ENCODE data around the gene RPS10. TPM values are rescaled to one million over a fixed set of nuclear protein-coding genes. Genes with fewer than 3 reads are reported as not detected.

Gene RPS10
- total and polyA plus RNA-seq, 2 of the 8 experiments (the other 6 are each of a cell fraction or from before 2014, with no cell fraction given), result 2,408 to 11,142 TPM

GRCh38 chr6:34384321-34385153 lies 41.3 kb downstream of the RPS10 start:
- Histone ChIP-seq H4K91ac (replicated peaks; ENCODE audit: insufficient read length, low read length) (no peak overlapping the region), H3K18ac (ENCODE audit: extremely low read depth, low read length) (no peak overlapping the region), H3K4me3 (ENCODE audit: extremely low read depth in 1 of 4, insufficient read depth in 2 of 4, low read depth in 3 of 4, low read length in 4 of 4) (no peak overlapping the region), H3K9me3 (ENCODE audit: insufficient read depth in 2 of 2, low read depth in 1 of 2, low read length in 1 of 2) (no peaks in the 10 kb centered on the region), H3K23me2 (ENCODE audit: low read depth, low read length) (no peaks in the 10 kb centered on the region; the same call in 1 of the 2 replicates), H2AFZ (ENCODE audit: low read length) (no peak overlapping the region), H2BK12ac (ENCODE audit: low read depth, low read length) (no peak overlapping the region), H3K4ac (replicated peaks; ENCODE audit: insufficient read length, low read depth, low read length) (no peak overlapping the region), H4K8ac (ENCODE audit: extremely low read depth, insufficient read depth, low read length) (no peak overlapping the region), H3K56ac (replicated peaks; ENCODE audit: insufficient read length, low read depth, low read length) (no peak overlapping the region), H2AK5ac (ENCODE audit: low read depth, low read length) (no peak overlapping the region), H2BK5ac (ENCODE audit: low read depth, low read length) (no peak overlapping the region), H3K4me2 (ENCODE audit: insufficient read depth in 1 of 2, low read depth in 2 of 2, low read length in 2 of 2) (peak overlapping the region; percentile 36 to 49; a peak in 3 of 4 replicates), H3K4me1 (replicated peaks in 1 of 4; ENCODE audit: control insufficient read depth in 3 of 4, insufficient read depth in 4 of 4, low read length in 3 of 4) (peaks cover 0 to 15% (median 8%) of the 10 kb centered on the region in 4 experiments; a peak in 4 of 7 replicates), H4K20me1 (replicated peaks in 1 of 2; ENCODE audit: control insufficient read depth in 1 of 2, insufficient read depth in 2 of 2, low read length in 2 of 2) (peaks cover 0 to 7% of the 10 kb centered on the region in 2 experiments), H3K36me3 (ENCODE audit: control insufficient read depth in 2 of 4, insufficient read depth in 4 of 4, low read length in 3 of 4) (no peaks in the 10 kb centered on the region), H2BK120ac (replicated peaks; ENCODE audit: low read depth, low read length) (no peak overlapping the region), H3K23ac (ENCODE audit: insufficient read length) (no peak overlapping the region), H3K27me3 (replicated peaks in 1 of 4; ENCODE audit: control insufficient read depth in 3 of 4, extremely low read depth in 1 of 4, insufficient read depth in 3 of 4, low read length in 3 of 4) (no peaks in the 10 kb centered on the region), H3K14ac (ENCODE audit: insufficient read length) (no peak overlapping the region), H2BK15ac (ENCODE audit: low read length) (no peak overlapping the region), H3K79me1 (ENCODE audit: low read depth, low read length) (peaks cover 7% of the 10 kb centered on the region; the same call in 1 of the 2 replicates), H3K79me2 (ENCODE audit: control insufficient read depth in 1 of 2, insufficient read depth in 2 of 2, low read length in 2 of 2) (peaks cover 12 to 95% of the 10 kb centered on the region in 2 experiments), H3K27ac (ENCODE audit: low read depth, low read length) (no peak overlapping the region), H2BK20ac (ENCODE audit: low read length) (no peak overlapping the region), H4K5ac (ENCODE audit: insufficient read length, low read depth, low read length) (no peak overlapping the region), H3K9ac (replicated peaks in 1 of 4; ENCODE audit: extremely low read depth in 1 of 4, low read depth in 3 of 4, low read length in 3 of 4) (no peak overlapping the region)
- DNase-seq (ENCODE audit: low read depth in 1 of 2, low spot score in 2 of 2) (no peak), FAIRE-seq (no peak)
- CTCF ChIA-PET (ENCODE audit: partially characterized antibody), result interaction anchor here (0.6 to 1.6 kb wide), 4 partner anchors 24 to 143 kb away, joined by 3 to 6 read pairs (median 3); no protein-coding TSS in a partner anchor
- POLR2A ChIA-PET (ENCODE audit: partially characterized antibody), result interaction anchor here (0.8 to 2.2 kb wide), 6 partner anchors 25 to 188 kb away, joined by 3 to 9 read pairs (median 4); no protein-coding TSS in a partner anchor
- 83% methylated on average over 5 of the region's 5 CpGs; no CpG with 5 or more reads in 1 of the 2 experiments for WGBS, 2 experiments (ENCODE audit: extremely low coverage in 1 of 2, insufficient coverage in 1 of 2, insufficient read length in 1 of 2, insufficient replicate concordance in 2 of 2, low coverage in 1 of 2, low lambda C conversion rate in 2 of 2, missing lambda C conversion rate in 1 of 2)
- no peak for TF ChIP-seq SIRT6 (IDR thresholded peaks at IDR 0.05; ENCODE audit: low read length)
- no peak for TF ChIP-seq KDM1A (IDR thresholded peaks at IDR 0.05; ENCODE audit: borderline replicate concordance, low read length)
- TF ChIP-seq ATF2 (IDR thresholded peaks at IDR 0.05; ENCODE audit: low read length), result no peak
- TF ChIP-seq SIN3A (conservative IDR thresholded peaks at IDR 0.05 in 1 of 2, IDR thresholded peaks at IDR 0.05 in 1 of 2; ENCODE audit: low read depth in 1 of 2, low read length in 2 of 2), result no peak
- TF ChIP-seq POLR2AphosphoS5 (IDR thresholded peaks at IDR 0.05; ENCODE audit: low read depth, low read length), result no peak
- no peak for TF ChIP-seq PHF8 (conservative IDR thresholded peaks at IDR 0.05; ENCODE audit: low read depth, low read length)
- TF ChIP-seq CHD1 (IDR thresholded peaks at IDR 0.05; ENCODE audit: low read depth, low read length), result no peak
- no peak for TF ChIP-seq CBX5 (IDR thresholded peaks at IDR 0.05; ENCODE audit: low read depth, low read length)
- TF ChIP-seq TAF7 (optimal IDR thresholded peaks at IDR 0.05; ENCODE audit: borderline replicate concordance, low read depth, low read length), result no peak
- no peak for TF ChIP-seq TBP (IDR thresholded peaks at IDR 0.05; ENCODE audit: low read depth, low read length)
